Loucy (cell line): Measurements from ENCODE around the gene PLPPR5.

Source experiments
- H2AFZ ChIP-seq: fragments of 200-600 bp; sonication (generic); 2 replicates; pipeline ENCODE4 v1.6.0; 2016; ENCODE audit warnings: antibody characterized with exemption, mild to moderate bottlenecking, low read length, moderate library complexity
- H3F3A ChIP-seq: fragments of 200-600 bp; 2 replicates; pipeline ENCODE4 v1.6.0; 2016; ENCODE audit warnings: antibody characterized with exemption, low read depth, mild to moderate bottlenecking
- H3K27me3 ChIP-seq: fragments of 200-600 bp; sonication (generic); 2 replicates; pipeline ENCODE4 v1.6.1; 2014; ENCODE audit warnings: low read length, mild to moderate bottlenecking; ENCODE audit not compliant: insufficient read depth, poor library complexity, severe bottlenecking
- H3K36me3 ChIP-seq: fragments of 200-600 bp; sonication (generic); 2 replicates; pipeline ENCODE4 v1.6.1; 2016; ENCODE audit warnings: low read length; ENCODE audit not compliant: insufficient read depth
- H3K4me1 ChIP-seq: fragments of 200-600 bp; sonication (generic); 2 replicates; pipeline ENCODE4 v1.5.1; 2014; ENCODE audit warnings: low read length, mild to moderate bottlenecking; ENCODE audit not compliant: insufficient read depth, poor library complexity, severe bottlenecking
- H3K4me2 ChIP-seq: fragments of 200-600 bp; sonication (generic); 2 replicates; pipeline ENCODE4 v1.6.0; 2014; ENCODE audit warnings: antibody characterized with exemption, low read length, low read depth, mild to moderate bottlenecking; ENCODE audit not compliant: poor library complexity, severe bottlenecking
- H3K4me3 ChIP-seq: fragments of 200-600 bp; sonication (generic); 2 replicates; pipeline ENCODE4 v1.5.1; 2014; ENCODE audit warnings: low read length, mild to moderate bottlenecking, mixed read lengths; ENCODE audit not compliant: poor library complexity, severe bottlenecking
- H3K79me2 ChIP-seq: fragments of 200-600 bp; sonication (generic); 2 replicates; pipeline ENCODE4 v1.6.1; 2014; ENCODE audit warnings: low read length; ENCODE audit not compliant: insufficient read depth
- H3K9ac ChIP-seq: fragments of 200-600 bp; sonication (generic); 2 replicates; pipeline ENCODE4 v1.6.0; 2014; ENCODE audit warnings: mild to moderate bottlenecking, low read depth, low read length, moderate library complexity; ENCODE audit not compliant: poor library complexity, severe bottlenecking
- H3K9me2 ChIP-seq: fragments of 200-600 bp; sonication (generic); replicated peaks from 2 replicates; pipeline ENCODE4 v1.6.1; 2016; ENCODE audit warnings: low read depth, low read length, mixed read lengths
- H3K9me3 ChIP-seq: fragments of 200-600 bp; sonication (generic); 2 replicates; pipeline ENCODE4 v1.6.1; 2014; ENCODE audit warnings: mild to moderate bottlenecking, antibody characterized with exemption, low read length, low read depth; ENCODE audit not compliant: insufficient read depth
- H4K20me1 ChIP-seq: fragments of 200-600 bp; sonication (generic); 2 replicates; pipeline ENCODE4 v1.6.0; 2014; ENCODE audit warnings: antibody characterized with exemption, low read length, mild to moderate bottlenecking; ENCODE audit not compliant: insufficient read depth, poor library complexity, severe bottlenecking
- EZH2phosphoT487 ChIP-seq: fragments of 200-600 bp; IDR thresholded peaks from 2 replicates; pipeline ENCODE4 v1.6.1; 2018; ENCODE audit warnings: antibody characterized with exemption, mild to moderate bottlenecking, moderate library complexity, borderline replicate concordance
- TF ChIP-seq, protein P1 (sequence below): fragments of 200-600 bp; sonication (generic); conservative IDR thresholded peaks from 2 replicates; pipeline ENCODE4 v1.5.1; 2014; ENCODE audit warnings: mild to moderate bottlenecking, antibody characterized with exemption, low read length

Gene PLPPR5

DNA sequence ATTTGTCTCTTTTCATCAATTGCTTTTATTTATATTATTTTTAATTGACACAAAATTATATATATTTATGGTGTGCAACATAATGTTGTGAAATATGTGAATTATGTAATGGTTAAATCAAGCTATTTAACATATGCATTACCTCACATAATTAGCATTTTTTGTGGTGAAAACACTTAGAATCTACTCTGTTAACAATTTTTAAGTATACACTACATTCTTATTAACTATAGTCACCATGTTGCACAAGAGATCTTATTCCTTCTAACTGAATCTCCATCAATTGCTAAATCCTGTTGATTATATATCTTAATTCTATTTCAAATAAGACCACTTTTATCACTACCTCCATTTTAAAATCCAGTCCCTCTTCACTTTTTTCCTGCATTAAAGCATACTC is 42.5 kb downstream of the PLPPR5 start:
- no peaks in the 10 kb centered on the region for H3K9me3 ChIP-seq
- TF ChIP-seq, protein P1, sequence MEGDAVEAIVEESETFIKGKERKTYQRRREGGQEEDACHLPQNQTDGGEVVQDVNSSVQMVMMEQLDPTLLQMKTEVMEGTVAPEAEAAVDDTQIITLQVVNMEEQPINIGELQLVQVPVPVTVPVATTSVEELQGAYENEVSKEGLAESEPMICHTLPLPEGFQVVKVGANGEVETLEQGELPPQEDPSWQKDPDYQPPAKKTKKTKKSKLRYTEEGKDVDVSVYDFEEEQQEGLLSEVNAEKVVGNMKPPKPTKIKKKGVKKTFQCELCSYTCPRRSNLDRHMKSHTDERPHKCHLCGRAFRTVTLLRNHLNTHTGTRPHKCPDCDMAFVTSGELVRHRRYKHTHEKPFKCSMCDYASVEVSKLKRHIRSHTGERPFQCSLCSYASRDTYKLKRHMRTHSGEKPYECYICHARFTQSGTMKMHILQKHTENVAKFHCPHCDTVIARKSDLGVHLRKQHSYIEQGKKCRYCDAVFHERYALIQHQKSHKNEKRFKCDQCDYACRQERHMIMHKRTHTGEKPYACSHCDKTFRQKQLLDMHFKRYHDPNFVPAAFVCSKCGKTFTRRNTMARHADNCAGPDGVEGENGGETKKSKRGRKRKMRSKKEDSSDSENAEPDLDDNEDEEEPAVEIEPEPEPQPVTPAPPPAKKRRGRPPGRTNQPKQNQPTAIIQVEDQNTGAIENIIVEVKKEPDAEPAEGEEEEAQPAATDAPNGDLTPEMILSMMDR, result no peak
- no peak for TF ChIP-seq EZH2phosphoT487
- no peaks in the 10 kb centered on the region for H3K4me1 ChIP-seq
- no peaks in the 10 kb centered on the region for H3F3A ChIP-seq
- H3K4me3 ChIP-seq, result no peak overlapping the region
- no peaks in the 10 kb centered on the region for H3K79me2 ChIP-seq
- H3K4me2 ChIP-seq, result no peak overlapping the region
- no peaks in the 10 kb centered on the region for H4K20me1 ChIP-seq
- H3K27me3 ChIP-seq, result no peaks in the 10 kb centered on the region
- H3K36me3 ChIP-seq, result no peaks in the 10 kb centered on the region
- H3K9ac ChIP-seq, result no peak overlapping the region
- no peak overlapping the region for H2AFZ ChIP-seq
- no peaks in the 10 kb centered on the region for H3K9me2 ChIP-seq

DNA sequence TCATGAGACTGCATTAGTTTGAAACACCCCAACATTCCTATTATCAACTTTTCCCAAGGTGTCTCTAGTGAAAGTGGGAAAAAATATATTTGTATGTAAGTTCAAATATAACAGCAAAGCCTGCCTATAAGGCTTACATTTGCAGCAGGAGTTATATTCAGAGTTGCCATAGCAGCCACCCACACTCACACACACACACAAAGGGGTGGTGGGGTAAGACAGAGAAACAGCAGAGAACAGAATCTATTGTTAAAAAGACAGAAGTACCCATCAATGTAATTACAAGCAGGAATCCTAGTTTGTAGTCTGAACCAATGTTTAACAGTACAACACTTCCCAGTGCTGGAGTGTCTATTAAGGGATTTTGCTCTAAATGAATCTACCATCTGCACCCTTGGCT is 55.0 kb downstream of the PLPPR5 start:
- no peak overlapping the region for H3K9ac ChIP-seq
- H2AFZ ChIP-seq, result no peak overlapping the region
- H3K79me2 ChIP-seq, result no peaks in the 10 kb centered on the region
- no peaks in the 10 kb centered on the region for H3K9me3 ChIP-seq
- H3K4me1 ChIP-seq, result no peaks in the 10 kb centered on the region
- no peaks in the 10 kb centered on the region for H3K9me2 ChIP-seq
- H3K4me2 ChIP-seq, result no peak overlapping the region
- TF ChIP-seq EZH2phosphoT487, result no peak
- TF ChIP-seq, protein P1, result no peak
- H3F3A ChIP-seq, result no peaks in the 10 kb centered on the region
- no peaks in the 10 kb centered on the region for H3K27me3 ChIP-seq
- H3K4me3 ChIP-seq, result no peak overlapping the region
- H3K36me3 ChIP-seq, result no peaks in the 10 kb centered on the region
- H4K20me1 ChIP-seq, result no peaks in the 10 kb centered on the region

DNA sequence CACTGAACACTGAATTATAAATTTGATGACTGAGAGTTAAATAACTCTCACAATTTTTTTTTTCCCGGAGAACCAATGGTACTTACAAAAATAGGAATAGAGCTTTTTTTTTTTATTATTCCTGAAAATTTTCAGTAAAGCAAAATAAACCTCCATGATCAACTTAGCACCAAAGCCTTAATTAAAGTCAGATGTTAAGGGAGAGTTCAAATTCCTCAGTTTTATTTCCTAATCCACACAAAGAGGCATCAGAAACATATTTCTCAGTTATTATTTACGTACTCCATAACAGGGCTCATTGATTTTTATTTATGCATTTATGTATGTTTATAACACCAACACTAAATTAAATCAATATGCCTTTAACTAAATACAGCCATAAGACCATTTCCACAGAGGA is 55.5 kb downstream of the PLPPR5 start:
- Histone ChIP-seq H3K79me2 (no peaks in the 10 kb centered on the region), H3K9me3 (no peaks in the 10 kb centered on the region), H3K36me3 (no peaks in the 10 kb centered on the region), H3K4me3 (no peak overlapping the region), H3K9ac (no peak overlapping the region), H3K27me3 (no peaks in the 10 kb centered on the region), H3F3A (no peaks in the 10 kb centered on the region), H4K20me1 (no peaks in the 10 kb centered on the region), H3K9me2 (no peaks in the 10 kb centered on the region), H3K4me1 (no peaks in the 10 kb centered on the region), H3K4me2 (no peak overlapping the region), H2AFZ (no peak overlapping the region)
- TF ChIP-seq, protein P1, result no peak
- no peak for TF ChIP-seq EZH2phosphoT487
